NK-92 (cell line): Measurements from ENCODE around the gene KATNBL1.
A peak's percentile ranks its signal among the peaks of the same experiment; 100 is the strongest.

Experiments
- DNase-seq: peaks from one replicate; lab custom pipeline; 2025; ENCODE audit not compliant: unreplicated experiment; lab: John Stamatoyannopoulos, UW

KATNBL1 gene, protein sequence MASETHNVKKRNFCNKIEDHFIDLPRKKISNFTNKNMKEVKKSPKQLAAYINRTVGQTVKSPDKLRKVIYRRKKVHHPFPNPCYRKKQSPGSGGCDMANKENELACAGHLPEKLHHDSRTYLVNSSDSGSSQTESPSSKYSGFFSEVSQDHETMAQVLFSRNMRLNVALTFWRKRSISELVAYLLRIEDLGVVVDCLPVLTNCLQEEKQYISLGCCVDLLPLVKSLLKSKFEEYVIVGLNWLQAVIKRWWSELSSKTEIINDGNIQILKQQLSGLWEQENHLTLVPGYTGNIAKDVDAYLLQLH

DNA sequence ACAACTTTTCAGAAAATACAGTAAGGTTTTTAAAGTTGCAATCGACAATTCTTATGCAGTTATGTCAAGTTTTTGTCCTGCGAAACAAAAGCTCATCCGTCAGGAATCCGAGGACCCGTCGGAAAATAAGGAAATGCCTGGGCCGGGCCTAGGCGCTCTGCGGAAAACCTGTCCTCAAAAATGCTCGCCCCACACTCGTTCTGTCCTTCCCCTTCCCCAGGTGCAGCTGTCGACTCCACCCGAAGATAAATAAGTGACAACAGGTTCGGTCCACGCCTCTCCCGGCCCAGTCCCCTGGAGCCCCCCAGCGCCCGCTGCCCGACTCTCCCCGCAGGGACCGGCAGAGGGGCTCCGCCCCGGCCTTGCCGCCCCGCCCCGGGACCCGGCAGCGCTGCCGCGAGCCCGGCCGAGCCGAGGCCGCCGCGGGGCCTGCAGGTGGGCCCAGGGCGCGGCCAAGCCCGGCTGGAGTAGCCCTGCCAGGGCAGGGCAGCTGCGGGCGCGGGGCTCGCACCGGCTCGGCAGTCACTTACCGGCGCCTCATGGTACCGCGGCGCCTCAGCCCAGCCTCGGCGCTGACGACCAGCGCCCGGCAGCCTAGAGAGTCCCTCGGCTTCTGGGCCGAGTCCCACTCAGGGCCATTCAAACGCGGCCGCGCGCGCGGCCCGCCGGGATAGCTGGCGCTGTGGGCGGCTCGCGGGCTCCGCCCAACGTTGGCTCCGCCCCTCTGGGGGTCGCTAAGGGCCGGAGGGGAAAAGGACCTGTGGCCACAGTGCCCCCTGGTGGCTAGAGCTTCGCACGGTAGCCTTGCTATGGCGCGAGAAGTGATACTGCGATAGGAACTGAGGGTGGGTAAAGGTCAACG, at the start of gene KATNBL1:
Gene KATNBL1, minus strand, starts transcription at position 676 of the 862 bp plus-strand sequence. CDS start 46,420 bp downstream, outside the sequence.
- DNase-seq: peak; percentile 61

DNA sequence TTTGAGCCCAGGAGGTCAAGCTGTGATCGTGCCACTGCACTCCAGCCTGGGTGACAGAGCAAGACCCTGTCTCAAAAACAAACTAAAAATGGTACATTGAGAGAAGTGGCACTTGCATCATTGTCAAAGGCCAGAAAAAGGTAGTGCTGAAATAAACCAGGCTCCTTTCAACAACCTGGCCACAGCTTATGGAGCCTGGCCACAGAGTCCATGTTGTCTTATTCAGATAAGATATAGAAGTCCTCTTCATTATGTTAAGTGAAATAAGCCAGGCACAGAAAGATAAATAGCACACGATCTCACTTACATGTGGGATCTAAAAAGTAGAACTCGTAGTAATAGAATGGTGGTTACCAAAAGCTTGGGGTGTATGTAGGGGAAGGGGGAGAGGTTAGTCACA, 49.7 kb upstream of the KATNBL1 start:
- no peak for DNase-seq

- no peak for DNase-seq
Observed at GRCh38 chr15:34258151-34258550, 48.3 kb upstream of the KATNBL1 start.

- no peak for DNase-seq
Observed at GRCh38 chr15:34252545-34252944, 42.6 kb upstream of the KATNBL1 start.

DNA sequence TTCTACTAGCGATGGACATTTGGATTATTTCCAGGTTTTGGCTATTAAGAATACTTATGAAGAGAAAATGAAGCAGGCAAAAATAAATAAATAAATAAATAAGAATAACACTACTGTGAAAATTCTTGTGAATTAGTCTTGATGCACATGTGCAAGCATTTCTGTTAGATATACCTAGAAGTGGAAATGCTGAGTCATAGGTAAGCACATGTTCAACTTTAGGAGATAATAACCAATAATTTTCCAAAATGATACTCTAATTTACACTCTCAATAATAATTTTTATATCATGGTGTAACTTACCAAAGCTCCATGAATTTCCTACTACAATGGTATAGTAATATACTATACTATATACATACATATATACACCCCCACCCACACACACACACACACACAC, 38.3 kb upstream of the KATNBL1 start:
- no peak for DNase-seq

- no peak for DNase-seq
Observed at GRCh38 chr15:34246276-34246976, 36.5 kb upstream of the KATNBL1 start.

GRCh38 chr15:34243226-34243625, 33.3 kb upstream of the KATNBL1 start:
- no peak for DNase-seq

GRCh38 chr15:34242331-34242710, 32.4 kb upstream of the KATNBL1 start:
- DNase-seq: no peak

DNA sequence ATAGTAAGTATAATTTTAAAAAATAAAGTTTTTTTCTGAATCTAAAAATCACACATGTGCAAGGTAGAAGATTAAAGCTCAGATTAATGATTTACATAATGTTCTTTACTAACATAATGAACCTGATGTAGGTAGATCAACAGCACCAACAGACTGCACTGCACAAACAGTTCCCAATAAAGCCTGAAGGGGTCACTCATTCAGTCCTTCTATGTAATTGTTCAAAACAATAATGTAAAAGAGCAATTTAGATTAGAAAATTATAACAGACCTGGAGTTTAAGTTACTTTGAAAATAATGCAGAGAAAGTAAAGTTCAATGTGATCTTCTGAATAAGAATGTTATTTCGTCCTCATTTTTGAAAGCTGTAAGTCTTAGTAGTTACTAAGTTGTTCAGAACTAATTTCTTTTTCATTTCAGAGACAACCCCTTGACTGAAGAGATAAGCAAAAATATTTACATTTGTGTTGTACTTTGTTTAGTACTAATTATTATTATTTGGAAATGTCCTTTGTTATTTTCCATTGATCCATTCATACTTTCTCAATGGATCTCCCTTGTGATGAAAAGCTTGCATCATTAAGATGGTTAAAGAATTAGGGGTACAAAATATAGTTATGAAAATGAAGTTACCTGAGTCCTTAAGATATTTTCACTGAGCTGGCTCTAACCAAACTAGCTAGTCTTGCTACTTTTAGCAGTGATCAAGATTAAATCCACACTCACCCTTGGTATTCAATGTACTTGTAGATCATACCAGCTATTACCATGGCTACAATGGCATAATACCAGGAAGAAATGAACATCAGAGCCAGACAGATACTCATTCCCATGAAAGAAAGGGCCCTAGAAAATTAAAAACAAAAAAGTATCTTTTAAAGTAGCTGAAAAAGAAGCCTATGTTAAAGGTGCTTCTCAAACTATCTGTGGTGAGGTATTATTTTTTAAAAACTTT, 31.8 kb upstream of the KATNBL1 start:
- DNase-seq: no peak

DNA sequence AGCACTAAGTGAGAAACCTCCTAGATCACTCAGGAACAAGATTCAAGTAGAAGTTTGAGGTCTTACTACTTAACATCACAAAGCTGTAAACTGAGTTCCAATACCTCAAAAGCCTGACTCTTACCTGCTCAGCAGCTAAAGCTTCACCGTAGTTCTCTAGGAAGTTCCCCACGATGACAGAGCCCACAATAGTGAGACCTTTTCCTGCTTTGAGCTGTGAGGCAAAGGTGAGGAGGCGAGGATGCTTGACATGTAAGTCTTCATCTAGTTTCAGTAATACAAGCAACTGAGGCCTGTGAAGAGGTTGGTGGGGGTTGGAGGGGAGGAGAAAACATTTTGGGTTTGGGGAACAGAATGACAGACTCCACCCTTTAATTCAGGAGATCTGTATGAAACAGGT, 30.6 kb upstream of the KATNBL1 start:
- DNase-seq: no peak

GRCh38 chr15:34239151-34239808, 29.4 kb upstream of the KATNBL1 start:
- DNase-seq: no peak

GRCh38 chr15:34233614-34234013, 23.7 kb upstream of the KATNBL1 start:
- no peak for DNase-seq

- no peak for DNase-seq
Observed at GRCh38 chr15:34223904-34224596, 14.2 kb upstream of the KATNBL1 start.

- DNase-seq: no peak
Observed at GRCh38 chr15:34217587-34218225, 7.8 kb upstream of the KATNBL1 start.

DNA sequence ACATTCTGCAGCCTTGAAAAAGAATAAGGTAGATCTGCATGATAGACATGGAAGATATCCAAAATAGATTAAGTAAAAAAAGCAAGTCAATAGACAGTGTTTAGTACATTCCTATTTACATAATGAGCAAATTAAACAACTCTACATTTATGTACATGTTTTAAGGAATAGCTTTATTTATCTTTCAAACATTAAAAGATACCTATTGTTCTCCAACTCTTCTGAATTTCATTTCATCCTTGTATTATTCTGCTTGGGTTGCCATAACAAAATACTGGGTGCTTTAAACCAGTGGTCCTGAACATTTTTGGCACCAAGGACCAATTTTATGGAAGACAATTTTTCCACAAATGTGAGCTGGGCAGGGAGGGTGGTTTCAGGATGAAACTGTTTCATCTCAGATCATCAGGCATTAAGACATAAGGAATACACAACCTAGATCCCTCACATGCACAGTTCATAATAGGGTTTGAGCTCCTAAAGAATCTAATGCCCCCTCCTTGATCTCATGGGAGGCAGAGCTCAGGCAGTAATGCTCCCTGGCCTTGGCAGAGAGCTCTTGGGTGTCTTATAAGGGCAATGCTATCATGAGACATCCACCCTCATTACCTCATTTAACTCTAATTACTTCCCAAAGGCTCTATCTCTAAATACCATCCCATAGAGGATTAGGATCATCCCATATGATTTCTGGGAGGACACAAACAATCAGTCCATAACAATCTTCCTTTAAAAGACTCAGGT, 6.8 kb upstream of the KATNBL1 start:
- no peak for DNase-seq

- no peak for DNase-seq
Observed at GRCh38 chr15:34214135-34214534, 4.2 kb upstream of the KATNBL1 start.

GRCh38 chr15:34213690-34214089, 3.8 kb upstream of the KATNBL1 start:
- DNase-seq: no peak

DNA sequence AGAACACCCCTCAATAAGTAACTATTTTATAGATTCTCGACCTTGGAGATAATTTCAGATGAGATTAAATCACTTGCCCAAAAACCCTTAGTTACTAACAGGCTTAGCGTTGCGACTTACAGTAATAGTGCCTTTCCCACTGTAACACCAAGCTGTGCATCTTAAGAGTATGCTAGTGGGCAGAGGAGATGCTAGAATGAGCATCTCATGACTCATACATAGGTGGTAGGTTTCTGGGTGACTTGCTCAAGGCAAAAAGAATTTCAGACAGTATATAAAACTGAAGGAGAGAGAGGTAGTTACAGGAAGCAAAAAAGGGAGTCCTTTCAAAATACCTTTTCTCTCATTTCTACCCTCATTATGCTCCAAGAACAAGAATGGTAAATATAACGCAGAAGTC, 3.9 kb downstream of the KATNBL1 start:
- DNase-seq: no peak
